HepG2 (cell line): Measurements from ENCODE around the gene YY1. TPM values are rescaled to one million over a fixed set of nuclear protein-coding genes. Genes with fewer than 3 reads are reported as not detected.

Experiments used
- ATF2 ChIP-seq: sonication (generic); formaldehyde crosslinking; IDR thresholded peaks from 2 replicates; pipeline ENCODE4 v1.4.0; 2020; ENCODE audit warnings: missing genetic modification reagents
- CBX5 ChIP-seq: sonication (generic); formaldehyde crosslinking; IDR thresholded peaks from 2 replicates; pipeline ENCODE4 v1.4.0; 2020; ENCODE audit warnings: missing genetic modification reagents, borderline replicate concordance
- CEBPB ChIP-seq: IDR thresholded peaks from 2 replicates; pipeline ENCODE4 v1.6.1; 2011; ENCODE audit warnings: low read depth, low read length, improper control_type of control experiment, borderline replicate concordance
- FLYWCH1 ChIP-seq: sonication (generic); formaldehyde crosslinking; IDR thresholded peaks from 2 replicates; pipeline ENCODE4 v1.8.1; 2023; ENCODE audit warnings: mild to moderate bottlenecking, missing genetic modification reagents
- FOXK1 ChIP-seq: sonication (generic); formaldehyde crosslinking; IDR thresholded peaks from 2 replicates; pipeline ENCODE4 v1.4.0; 2020; ENCODE audit warnings: low read depth, missing genetic modification reagents, borderline replicate concordance
- FOXK2 ChIP-seq: fragments of 450-650 bp; IDR thresholded peaks from 2 replicates; pipeline ENCODE4 v1.6.1; 2016
- HDAC1 ChIP-seq: sonication (generic); formaldehyde crosslinking; IDR thresholded peaks from 2 replicates; pipeline ENCODE4 v1.5.1; 2020; ENCODE audit warnings: mild to moderate bottlenecking, missing genetic modification reagents
- HMGA1 ChIP-seq: sonication (generic); formaldehyde crosslinking; conservative IDR thresholded peaks from 2 replicates; pipeline ENCODE4 v1.4.0; 2020; ENCODE audit warnings: missing genetic modification reagents
- KLF12 ChIP-seq: sonication (generic); formaldehyde crosslinking; IDR thresholded peaks from 2 replicates; pipeline ENCODE4 v1.4.0; 2020; ENCODE audit warnings: missing genetic modification reagents, borderline replicate concordance
- KMT2A ChIP-seq: sonication (generic); formaldehyde crosslinking; IDR thresholded peaks from 2 replicates; pipeline ENCODE4 v1.4.0; 2020; ENCODE audit warnings: missing genetic modification reagents
- MXD4 ChIP-seq: IDR thresholded peaks from 2 replicates; pipeline ENCODE4 v1.6.1; 2016; ENCODE audit warnings: mild to moderate bottlenecking, missing biosample characterization, missing genetic modification reagents
- NCOA5 ChIP-seq: sonication (generic); formaldehyde crosslinking; IDR thresholded peaks from 2 replicates; pipeline ENCODE4 v1.4.0; 2020; ENCODE audit warnings: missing genetic modification reagents
- NFATC3 ChIP-seq: sonication (generic); formaldehyde crosslinking; IDR thresholded peaks from 2 replicates; pipeline ENCODE4 v1.5.1; 2020; ENCODE audit warnings: mild to moderate bottlenecking, missing genetic modification reagents
- PHF20 ChIP-seq: sonication (generic); formaldehyde crosslinking; IDR thresholded peaks from 2 replicates; pipeline ENCODE4 v1.5.0; 2020; ENCODE audit warnings: mild to moderate bottlenecking, missing genetic modification reagents
- TOPORS ChIP-seq: sonication (generic); formaldehyde crosslinking; IDR thresholded peaks from 2 replicates; pipeline ENCODE4 v1.8.0; 2023; ENCODE audit warnings: mild to moderate bottlenecking, missing genetic modification reagents
- YEATS4 ChIP-seq: sonication (generic); formaldehyde crosslinking; IDR thresholded peaks from 2 replicates; pipeline ENCODE4 v1.4.0; 2020; ENCODE audit warnings: missing genetic modification reagents, borderline replicate concordance
- ZFP1 ChIP-seq: IDR thresholded peaks from 2 replicates; pipeline ENCODE4 v1.6.1; 2016
- ZMYM3 ChIP-seq: sonication (generic); formaldehyde crosslinking; IDR thresholded peaks from 2 replicates; pipeline ENCODE4 v1.5.1; 2020; ENCODE audit warnings: mild to moderate bottlenecking, missing genetic modification reagents
- ZNF451 ChIP-seq: sonication (generic); formaldehyde crosslinking; IDR thresholded peaks from 2 replicates; pipeline ENCODE4 v1.5.0; 2020; ENCODE audit warnings: mild to moderate bottlenecking, missing genetic modification reagents
- ZNF530 ChIP-seq: sonication (generic); formaldehyde crosslinking; IDR thresholded peaks from 2 replicates; pipeline ENCODE4 v1.5.0; 2020; ENCODE audit warnings: low read depth, mild to moderate bottlenecking, missing genetic modification reagents
- ZNF576 ChIP-seq: sonication (generic); formaldehyde crosslinking; IDR thresholded peaks from 2 replicates; pipeline ENCODE4 v1.4.0; 2020; ENCODE audit warnings: mild to moderate bottlenecking, missing genetic modification reagents
- polyA plus RNA-seq, 8 experiments: library from polyadenylated mRNA; depleted of rRNA in 3 of 8; stranded (reverse) in 7 of 8; unstranded in 1 of 8; fragments of >200 nt; fragmentation: Illumina TruSeq in 4 of 8; extraction: Trizol in 4 of 8; gene quantifications; 2 replicates each; pipeline versions ENCODE4 v1.2.1 to v1.2.3, GENCODE V29; 2011 to 2016; ENCODE audit warnings: low read depth in 4 of 8, missing spikeins in 1 of 8, mixed read lengths in 1 of 8; ENCODE audit not compliant: insufficient read depth in 1 of 8
- total RNA-seq, 5 experiments: library from RNA; depleted of rRNA; stranded (reverse); fragments of >200 nt; fragmentation: Illumina TruSeq; extraction: Trizol; gene quantifications; 2 replicates each; pipeline ENCODE4 v1.2.3, GENCODE V29; 2016; ENCODE audit warnings: low read depth in 1 of 5
- TF ChIP-seq, protein P1 (sequence below): sonication (generic); formaldehyde crosslinking; IDR thresholded peaks from 2 replicates; pipeline ENCODE4 v1.5.0; 2020; ENCODE audit warnings: missing genetic modification reagents, mild to moderate bottlenecking, borderline replicate concordance
- TF ChIP-seq, protein P2 (sequence below): sonication (generic); formaldehyde crosslinking; IDR thresholded peaks from 2 replicates; pipeline ENCODE4 v1.4.0; 2020; ENCODE audit warnings: missing genetic modification reagents

YY1 gene
- total and polyA plus RNA-seq, 2 of the 13 experiments (the other 11 are each of a cell fraction or from before 2014, with no cell fraction given), result 29.4 to 68.1 TPM

- TF ChIP-seq CEBPB, result no peak
- TF ChIP-seq KMT2A (CRISPR knock-in tag), result no peak
- no peak for TF ChIP-seq ZNF530 (CRISPR knock-in tag)
- TF ChIP-seq FOXK1 (CRISPR knock-in tag), result no peak; the same call in 1 of the 2 replicates
- no peak for TF ChIP-seq FOXK2
- TF ChIP-seq NCOA5 (CRISPR knock-in tag), result no peak
- TF ChIP-seq ATF2 (CRISPR knock-in tag), result no peak; the same call in 1 of the 2 replicates
- no peak for TF ChIP-seq HDAC1
- TF ChIP-seq, protein P1, sequence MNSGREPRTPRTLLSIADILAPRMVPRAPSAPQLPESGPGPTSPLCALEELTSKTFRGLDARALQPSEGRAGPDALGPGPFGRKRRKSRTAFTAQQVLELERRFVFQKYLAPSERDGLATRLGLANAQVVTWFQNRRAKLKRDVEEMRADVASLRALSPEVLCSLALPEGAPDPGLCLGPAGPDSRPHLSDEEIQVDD (CRISPR knock-in tag), result no peak
- no peak for TF ChIP-seq NFATC3 (CRISPR knock-in tag)
- peak; percentile 47; the same call in 1 of the 2 replicates for TF ChIP-seq CBX5 (CRISPR knock-in tag)
- TF ChIP-seq MXD4 (CRISPR knock-in tag), result no peak
- TF ChIP-seq ZNF451 (CRISPR knock-in tag), result no peak
- no peak; the same call in none of the 2 replicates for TF ChIP-seq YEATS4
- TF ChIP-seq PHF20 (CRISPR knock-in tag), result no peak; the same call in 1 of the 2 replicates
- no peak for TF ChIP-seq KLF12 (CRISPR knock-in tag)
- no peak for TF ChIP-seq HMGA1
- TF ChIP-seq, protein P2, sequence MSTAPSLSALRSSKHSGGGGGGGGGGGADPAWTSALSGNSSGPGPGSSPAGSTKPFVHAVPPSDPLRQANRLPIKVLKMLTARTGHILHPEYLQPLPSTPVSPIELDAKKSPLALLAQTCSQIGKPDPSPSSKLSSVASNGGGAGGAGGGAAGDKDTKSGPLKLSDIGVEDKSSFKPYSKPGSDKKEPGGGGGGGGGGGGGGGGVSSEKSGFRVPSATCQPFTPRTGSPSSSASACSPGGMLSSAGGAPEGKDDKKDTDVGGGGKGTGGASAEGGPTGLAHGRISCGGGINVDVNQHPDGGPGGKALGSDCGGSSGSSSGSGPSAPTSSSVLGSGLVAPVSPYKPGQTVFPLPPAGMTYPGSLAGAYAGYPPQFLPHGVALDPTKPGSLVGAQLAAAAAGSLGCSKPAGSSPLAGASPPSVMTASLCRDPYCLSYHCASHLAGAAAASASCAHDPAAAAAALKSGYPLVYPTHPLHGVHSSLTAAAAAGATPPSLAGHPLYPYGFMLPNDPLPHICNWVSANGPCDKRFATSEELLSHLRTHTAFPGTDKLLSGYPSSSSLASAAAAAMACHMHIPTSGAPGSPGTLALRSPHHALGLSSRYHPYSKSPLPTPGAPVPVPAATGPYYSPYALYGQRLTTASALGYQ (CRISPR knock-in tag), result no peak
- TF ChIP-seq ZMYM3 (CRISPR knock-in tag), result no peak
- no peak for TF ChIP-seq ZNF576 (CRISPR knock-in tag)
- TF ChIP-seq ZFP1 (CRISPR knock-in tag), result no peak
- TF ChIP-seq FLYWCH1 (CRISPR knock-in tag), result no peak
- 0 out of 2 replicates have a peak, but pooled peaks have one; percentile 29 for TF ChIP-seq TOPORS (CRISPR knock-in tag)
Measured at GRCh38 chr14:100239211-100239839, 381 bp downstream of the YY1 start (continued).
